ENCODE results near the gene BNIP5.

GRCh38 chr6:36298027-36298426 is 38.7 kb downstream of the BNIP5 start:
- TF ChIP-seq, protein P1, sequence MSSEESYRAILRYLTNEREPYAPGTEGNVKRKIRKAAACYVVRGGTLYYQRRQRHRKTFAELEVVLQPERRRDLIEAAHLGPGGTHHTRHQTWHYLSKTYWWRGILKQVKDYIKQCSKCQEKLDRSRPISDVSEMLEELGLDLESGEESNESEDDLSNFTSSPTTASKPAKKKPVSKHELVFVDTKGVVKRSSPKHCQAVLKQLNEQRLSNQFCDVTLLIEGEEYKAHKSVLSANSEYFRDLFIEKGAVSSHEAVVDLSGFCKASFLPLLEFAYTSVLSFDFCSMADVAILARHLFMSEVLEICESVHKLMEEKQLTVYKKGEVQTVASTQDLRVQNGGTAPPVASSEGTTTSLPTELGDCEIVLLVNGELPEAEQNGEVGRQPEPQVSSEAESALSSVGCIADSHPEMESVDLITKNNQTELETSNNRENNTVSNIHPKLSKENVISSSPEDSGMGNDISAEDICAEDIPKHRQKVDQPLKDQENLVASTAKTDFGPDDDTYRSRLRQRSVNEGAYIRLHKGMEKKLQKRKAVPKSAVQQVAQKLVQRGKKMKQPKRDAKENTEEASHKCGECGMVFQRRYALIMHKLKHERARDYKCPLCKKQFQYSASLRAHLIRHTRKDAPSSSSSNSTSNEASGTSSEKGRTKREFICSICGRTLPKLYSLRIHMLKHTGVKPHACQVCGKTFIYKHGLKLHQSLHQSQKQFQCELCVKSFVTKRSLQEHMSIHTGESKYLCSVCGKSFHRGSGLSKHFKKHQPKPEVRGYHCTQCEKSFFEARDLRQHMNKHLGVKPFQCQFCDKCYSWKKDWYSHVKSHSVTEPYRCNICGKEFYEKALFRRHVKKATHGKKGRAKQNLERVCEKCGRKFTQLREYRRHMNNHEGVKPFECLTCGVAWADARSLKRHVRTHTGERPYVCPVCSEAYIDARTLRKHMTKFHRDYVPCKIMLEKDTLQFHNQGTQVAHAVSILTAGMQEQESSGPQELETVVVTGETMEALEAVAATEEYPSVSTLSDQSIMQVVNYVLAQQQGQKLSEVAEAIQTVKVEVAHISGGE (tag by site-specific recombination; conservative IDR thresholded peaks at IDR 0.05; ENCODE audit: low read depth) = no peak
- TF ChIP-seq TCF7L2 (IDR thresholded peaks at IDR 0.05; ENCODE audit: borderline replicate concordance, low read depth, low read length) (no peak), ZNF48 (tag by site-specific recombination; IDR thresholded peaks at IDR 0.05) (no peak)
